A673 (cell line): ENCODE data around the gene IL1R1. TPM values are rescaled to one million over a fixed set of nuclear protein-coding genes. Genes with fewer than 3 reads are reported as not detected.

ENCODE experiments used
- BruUV-seq: library from RNA; stranded (reverse); fragments of 400-500 nt; replicated peaks from 2 replicates; lab custom pipeline; 2021; lab: Mats Ljungman, UMichigan
- CTCF ChIA-PET: fragments of 300-600 bp; sonication (Branson Sonifier 250); formaldehyde crosslinking; loops from one replicate; lab custom pipeline; 2022; ENCODE audit warnings: antibody characterized with exemption; lab: Charles Lee
- POLR2A ChIA-PET: fragments of 300-600 bp; sonication (Branson Sonifier 250); formaldehyde crosslinking; loops from one replicate; lab custom pipeline; 2022; ENCODE audit warnings: antibody characterized with exemption; ENCODE audit not compliant: low non-redundant PET; lab: Charles Lee
- DNase-seq: peaks from one replicate; pipeline ENCODE4 v3.0.0-alpha.2; 2015; ENCODE audit warnings: low spot score
- H3K27ac ChIP-seq: fragments of 200-600 bp; sonication (generic); 2 replicates; pipeline ENCODE4 v1.5.1; 2016; ENCODE audit warnings: mixed run types, low read depth, mild to moderate bottlenecking, mixed read lengths, antibody characterized with exemption, low read length; ENCODE audit not compliant: poor library complexity, severe bottlenecking
- H3K27me3 ChIP-seq: fragments of 200-600 bp; sonication (generic); replicated peaks from 2 replicates; pipeline ENCODE4 v1.6.1; 2017; ENCODE audit warnings: mixed run types, low read depth, mild to moderate bottlenecking, mixed read lengths, antibody characterized with exemption, low read length; ENCODE audit not compliant: insufficient read depth, poor library complexity
- H3K36me3 ChIP-seq: fragments of 200-600 bp; sonication (generic); 2 replicates; pipeline ENCODE4 v1.6.1; 2016; ENCODE audit warnings: mixed run types, mild to moderate bottlenecking, mixed read lengths, antibody characterized with exemption, low read length; ENCODE audit not compliant: insufficient read depth, poor library complexity, severe bottlenecking
- H3K4me1 ChIP-seq: fragments of 200-600 bp; sonication (generic); 2 replicates; pipeline ENCODE4 v1.6.1; 2017; ENCODE audit warnings: mixed run types, mild to moderate bottlenecking, mixed read lengths, antibody characterized with exemption, low read length; ENCODE audit not compliant: insufficient read depth, poor library complexity, severe bottlenecking
- H3K4me3 ChIP-seq: fragments of 200-600 bp; sonication (generic); 2 replicates; pipeline ENCODE4 v1.5.1; 2016; ENCODE audit warnings: low read depth, mixed run types, mild to moderate bottlenecking, mixed read lengths, low read length; ENCODE audit not compliant: poor library complexity, severe bottlenecking
- H3K9me3 ChIP-seq: fragments of 200-600 bp; sonication (generic); 2 replicates; pipeline ENCODE4 v1.6.1; 2016; ENCODE audit warnings: mixed run types, low read depth, mild to moderate bottlenecking, mixed read lengths, antibody characterized with exemption, low read length; ENCODE audit not compliant: poor library complexity, severe bottlenecking
- CTCF ChIP-seq: fragments of 300-800, 200-600 bp; sonication (generic); conservative IDR thresholded peaks from 2 replicates; pipeline ENCODE4 v1.5.1; 2017; ENCODE audit warnings: low read depth, mild to moderate bottlenecking, antibody characterized with exemption, low read length, moderate library complexity, mixed read lengths
- EZH2 ChIP-seq: fragments of 200-600 bp; sonication (generic); IDR thresholded peaks from 2 replicates; pipeline ENCODE4 v1.6.1; 2017; ENCODE audit warnings: borderline replicate concordance, low read depth, mild to moderate bottlenecking, mixed read lengths, antibody characterized with exemption, low read length; ENCODE audit not compliant: poor library complexity, severe bottlenecking
- intact Hi-C: fragments of 100-400 bp; cut with micrococcal nuclease; formaldehyde crosslinking; loops from one replicate; pipeline ENCODE4 v1.10.0; 2022; ENCODE audit not compliant: unreplicated experiment
- total RNA-seq: library from RNA; stranded (reverse); gene quantifications from 2 replicates; pipeline ENCODE4 v1.2.3, GENCODE V29; 2021

Gene IL1R1
- total RNA-seq, 1 experiment from 2014 or later, result 0.45 TPM

DNA sequence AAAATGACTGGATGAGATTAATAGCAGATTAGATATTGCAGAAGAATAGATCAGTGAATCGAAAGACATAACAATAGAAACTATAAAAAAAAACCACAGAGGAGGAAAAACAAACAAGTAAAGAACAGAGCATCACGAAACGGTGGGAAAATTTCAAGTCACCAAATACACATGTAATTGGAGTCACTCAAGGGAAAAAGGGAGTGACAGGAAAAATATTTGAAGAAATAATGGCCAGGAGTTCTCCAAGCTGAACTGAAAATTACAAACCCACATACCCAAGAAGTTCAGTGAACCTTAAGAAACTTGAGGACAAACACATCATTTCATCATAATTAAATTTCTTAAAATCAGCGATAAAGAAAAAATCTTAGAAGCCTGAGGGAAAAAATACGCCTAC lies 11.0 kb upstream of the IL1R1 start:
- TF ChIP-seq CTCF, result no peak
- no peak for TF ChIP-seq EZH2
- no peak for DNase-seq
- intact Hi-C loops, result no loop called here
- Histone ChIP-seq H3K4me3 (no peak overlapping the region), H3K36me3 (no peaks in the 10 kb centered on the region), H3K27me3 (no peaks in the 10 kb centered on the region), H3K27ac (no peak overlapping the region), H3K9me3 (no peaks in the 10 kb centered on the region), H3K4me1 (no peaks in the 10 kb centered on the region)
- POLR2A ChIA-PET, result no interaction called here
- CTCF ChIA-PET, result no interaction called here
- BruUV-seq, result no TSS peak

DNA sequence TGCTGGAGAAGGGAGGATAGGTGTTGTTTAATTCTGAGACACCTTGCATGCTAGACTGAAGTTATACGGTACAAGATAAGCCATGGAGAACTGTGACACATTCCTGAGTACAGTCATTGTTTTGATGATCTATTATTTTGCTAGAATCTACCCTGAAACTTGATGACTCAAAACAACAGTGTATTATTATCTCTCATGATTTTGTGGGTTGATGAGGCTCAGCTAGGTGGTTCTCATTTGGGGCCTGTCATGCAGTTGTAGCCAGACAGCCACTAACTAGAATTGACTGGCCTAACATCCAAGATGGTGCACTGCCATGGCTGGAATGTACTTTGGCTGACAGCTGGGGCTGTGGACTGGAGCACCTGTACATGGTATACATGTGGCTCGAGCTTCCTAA lies 5.4 kb upstream of the IL1R1 start:
- Histone ChIP-seq H3K36me3 (no peaks in the 10 kb centered on the region), H3K4me1 (no peaks in the 10 kb centered on the region), H3K27me3 (peaks cover 25% of the 10 kb centered on the region), H3K9me3 (no peaks in the 10 kb centered on the region), H3K4me3 (no peak overlapping the region), H3K27ac (no peak overlapping the region)
- TF ChIP-seq EZH2, result no peak
- no peak for TF ChIP-seq CTCF
- BruUV-seq, result no TSS peak
- ChIA-PET POLR2A (no interaction called here), CTCF (no interaction called here)
- no peak for DNase-seq
- intact Hi-C loops, result no loop called here

DNA sequence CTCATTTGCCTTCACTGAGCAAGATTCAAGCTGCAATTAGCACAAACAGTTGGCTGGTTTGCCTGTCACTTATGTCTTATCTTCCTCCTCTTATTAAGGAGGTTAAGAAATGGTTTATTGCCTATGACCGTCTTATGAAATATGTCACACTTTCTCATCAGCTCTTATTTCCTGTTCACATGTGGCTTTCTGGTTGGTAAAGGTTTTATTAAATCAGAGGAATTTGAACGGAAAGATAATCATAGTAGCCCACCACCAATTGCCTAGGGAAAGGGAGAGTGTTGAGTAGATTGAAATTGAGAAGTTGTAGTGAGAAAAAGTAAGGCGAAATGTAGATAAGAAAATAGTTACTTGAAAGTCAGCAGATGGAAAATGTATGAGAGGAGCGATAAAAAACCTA lies 4.2 kb upstream of the IL1R1 start:
- no TSS peak for BruUV-seq
- intact Hi-C loops, result no loop called here
- CTCF ChIA-PET, result no interaction called here
- Histone ChIP-seq H3K36me3 (no peaks in the 10 kb centered on the region), H3K4me1 (no peaks in the 10 kb centered on the region), H3K27ac (no peak overlapping the region), H3K27me3 (peaks cover 35% of the 10 kb centered on the region), H3K9me3 (no peaks in the 10 kb centered on the region), H3K4me3 (no peak overlapping the region)
- no peak for TF ChIP-seq EZH2
- no peak for TF ChIP-seq CTCF
- no peak for DNase-seq
- POLR2A ChIA-PET, result interaction anchor here (0.5 kb wide), 1 partner anchor 718 kb away, joined by 3 read pairs; no protein-coding TSS in a partner anchor
